Activated CD4-positive, alpha-beta T cell treated with anti-CD3 and anti-CD28 coated beads for 4 hours (primary cell): ENCODE results near the gene ANKEF1.

Source experiments
- DNase-seq, 2 donors: peaks; one replicate each; pipeline ENCODE4 v3.0.0-alpha.2; 2020

ANKEF1 gene

GRCh38 chr20:10090588-10091166 lies 55.9 kb downstream of the ANKEF1 start:
- DNase-seq = peak; percentile 5 to 14

GRCh38 chr20:10093087-10093591 lies 58.4 kb downstream of the ANKEF1 start:
- no peak for DNase-seq

- DNase-seq = no peak
Measured at GRCh38 chr20:10094566-10095173, 59.9 kb downstream of the ANKEF1 start.

- DNase-seq = no peak
Measured at GRCh38 chr20:10096790-10097189, 62.0 kb downstream of the ANKEF1 start.

GRCh38 chr20:10105046-10105445 lies 70.3 kb downstream of the ANKEF1 start:
- no peak for DNase-seq
